Left lung (tissue), 10 donors: ENCODE measurements around the gene AUTS2. TPM values are rescaled to one million over a fixed set of nuclear protein-coding genes. Genes with fewer than 3 reads are reported as not detected.

Experiments
- ATAC-seq: fragments of 200-7000 bp; cut with Tn5 transposase; one replicate; pipeline ENCODE4 v1.9.1; 2020; ENCODE audit warnings: moderate library complexity
- DNase-seq, 4 donors: peaks; one replicate each; pipeline ENCODE4 v3.0.0-alpha.2; 2013 to 2020
- H3K27ac ChIP-seq, 2 donors: fragments of 200-600 bp; sonication (generic) in 1 of 2; one replicate each; pipeline versions ENCODE4 v1.5.0 to v1.8.0; 2020 to 2021
- H3K27me3 ChIP-seq, 2 donors: fragments of 200-600 bp; sonication (generic) in 1 of 2; one replicate each; pipeline versions ENCODE4 v1.5.0 to v1.8.0; 2020 to 2021
- H3K36me3 ChIP-seq, 2 donors: fragments of 200-600 bp; sonication (generic) in 1 of 2; one replicate each; pipeline versions ENCODE4 v1.5.0 to v1.8.0; 2020 to 2021
- H3K4me1 ChIP-seq, 2 donors: fragments of 200-600 bp; one replicate each; pipeline ENCODE4 v1.8.0; 2021
- H3K4me3 ChIP-seq, 2 donors: fragments of 200-600 bp; sonication (generic) in 1 of 2; one replicate each; pipeline versions ENCODE4 v1.5.0 to v1.8.0; 2020 to 2021; ENCODE audit warnings: mild to moderate bottlenecking in 1 of 2
- H3K9me3 ChIP-seq, 2 donors: fragments of 200-600 bp; sonication (generic) in 1 of 2; one replicate each; pipeline versions ENCODE4 v1.5.0 to v1.8.0; 2020 to 2021
- CTCF ChIP-seq, 2 donors: fragments of 200-600 bp; sonication (generic) in 1 of 2; IDR thresholded peaks; one replicate each; pipeline versions ENCODE4 v1.5.0 to v1.8.0; 2021; ENCODE audit warnings: antibody characterized with exemption in 2 of 2
- intact Hi-C, 2 donors: fragments of 100-400 bp; cut with DNase I; formaldehyde crosslinking; loops; one replicate each; pipeline versions ENCODE4 v1.11.2 to v1.14.2; 2022
- polyA plus RNA-seq, 6 donors: library from polyadenylated mRNA; unstranded; fragments of 120-200 nt; gene quantifications; one replicate each; pipeline ENCODE4 v1.2.1, GENCODE V29; 2013; ENCODE audit not compliant: insufficient read length in 6 of 6
- total RNA-seq, 2 donors: library from RNA; stranded (reverse); fragmentation: NEBNext Ultra II Directional; extraction: Animal tissue kit (Norgen Biotek cat#: 25700); gene quantifications; one replicate each; pipeline ENCODE4 v1.2.1, GENCODE V29; 2021
- donor health status: DM: no; HTN: yes; CAD: no.
- donor health status: DM: no; HTN: no; CAD: no.

The AUTS2 gene
- total and polyA plus RNA-seq, 8 donors: 40.4 to 119 (median 103) TPM

- no peak overlapping the region for H3K27ac ChIP-seq
- intact Hi-C loops: no loop called here
Observed at GRCh38 chr7:70631718-70632117, 1033.4 kb downstream of the AUTS2 start.

GRCh38 chr7:70632400-70632799, 1034.1 kb downstream of the AUTS2 start:
- intact Hi-C loops: no loop called here
- TF ChIP-seq CTCF (IDR thresholded peaks at IDR 0.05): no peak
- no peak for ATAC-seq

More at GRCh38 chr7:70631718-70632117, 1033.4 kb downstream of the AUTS2 start:
- TF ChIP-seq CTCF (IDR thresholded peaks at IDR 0.05): no peak
- Histone ChIP-seq H3K36me3 (no peaks in the 10 kb centered on the region), H3K27me3 (no peaks in the 10 kb centered on the region), H3K9me3 (no peaks in the 10 kb centered on the region), H3K4me3 (no peak overlapping the region), H3K4me1 (no peaks in the 10 kb centered on the region)
- ATAC-seq (no peak), DNase-seq (no peak)

DNA sequence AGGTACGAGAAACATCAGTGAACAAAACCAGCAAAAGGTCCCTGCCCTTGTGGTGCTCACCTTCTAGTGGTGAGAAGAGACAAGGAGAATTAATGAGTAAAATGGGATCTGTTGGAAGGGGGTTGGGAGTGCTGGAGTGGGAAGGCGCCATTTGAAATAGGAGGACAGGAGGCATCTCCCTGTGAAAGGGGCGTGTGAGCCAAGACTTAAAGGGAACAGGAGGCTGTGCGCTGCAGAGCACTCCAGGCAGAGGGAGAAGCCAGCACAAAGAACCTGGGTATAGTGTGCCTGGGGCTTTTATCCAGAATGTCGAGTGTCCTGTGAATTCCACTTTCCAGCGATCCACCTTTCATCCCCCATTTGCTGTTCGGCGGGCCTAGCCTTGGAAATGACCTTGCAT, 1035.8 kb downstream of the AUTS2 start:
- H3K9me3 ChIP-seq: no peaks in the 10 kb centered on the region
- no peaks in the 10 kb centered on the region for H3K27me3 ChIP-seq
- intact Hi-C loops: no loop called here
- DNase-seq: no peak
- no peaks in the 10 kb centered on the region for H3K36me3 ChIP-seq
- no peak overlapping the region for H3K27ac ChIP-seq
- H3K4me1 ChIP-seq: no peaks in the 10 kb centered on the region
- H3K4me3 ChIP-seq: no peak overlapping the region
- ATAC-seq: no peak
- TF ChIP-seq CTCF (IDR thresholded peaks at IDR 0.05): no peak

More at GRCh38 chr7:70632400-70632799, 1034.1 kb downstream of the AUTS2 start:
- Histone ChIP-seq H3K4me1 (no peaks in the 10 kb centered on the region), H3K27me3 (no peaks in the 10 kb centered on the region), H3K4me3 (no peak overlapping the region), H3K27ac (no peak overlapping the region), H3K36me3 (no peaks in the 10 kb centered on the region), H3K9me3 (no peaks in the 10 kb centered on the region)
- DNase-seq: no peak

DNA sequence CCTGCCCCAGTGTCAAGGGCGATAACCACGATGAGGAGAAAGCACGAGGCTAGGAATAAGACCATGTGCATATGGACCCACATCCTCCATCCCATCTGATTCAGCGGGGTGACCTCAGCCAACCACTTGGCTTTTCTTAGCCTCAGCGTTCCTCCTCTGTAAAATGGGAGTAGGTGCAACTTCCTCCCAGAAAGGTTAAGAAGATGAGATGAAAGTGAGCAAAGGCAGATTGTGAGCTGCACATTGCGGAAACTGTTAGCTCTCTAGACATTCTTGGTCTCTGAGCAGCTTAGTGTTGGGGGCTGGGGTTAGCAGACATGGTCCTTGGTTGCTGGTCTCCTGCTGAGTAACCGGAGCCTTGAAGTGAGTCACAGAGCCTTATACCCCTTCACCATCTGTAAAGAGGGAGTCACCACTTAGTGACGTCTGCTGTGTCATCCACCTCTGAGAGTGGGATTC, 1036.4 kb downstream of the AUTS2 start:
- Histone ChIP-seq H3K27me3 (no peaks in the 10 kb centered on the region), H3K36me3 (no peaks in the 10 kb centered on the region), H3K4me3 (no peak overlapping the region), H3K9me3 (no peaks in the 10 kb centered on the region), H3K4me1 (no peaks in the 10 kb centered on the region), H3K27ac (no peak overlapping the region)
- no peak for DNase-seq
- intact Hi-C loops: no loop called here
- ATAC-seq: no peak
- no peak for TF ChIP-seq CTCF (IDR thresholded peaks at IDR 0.05)

DNA sequence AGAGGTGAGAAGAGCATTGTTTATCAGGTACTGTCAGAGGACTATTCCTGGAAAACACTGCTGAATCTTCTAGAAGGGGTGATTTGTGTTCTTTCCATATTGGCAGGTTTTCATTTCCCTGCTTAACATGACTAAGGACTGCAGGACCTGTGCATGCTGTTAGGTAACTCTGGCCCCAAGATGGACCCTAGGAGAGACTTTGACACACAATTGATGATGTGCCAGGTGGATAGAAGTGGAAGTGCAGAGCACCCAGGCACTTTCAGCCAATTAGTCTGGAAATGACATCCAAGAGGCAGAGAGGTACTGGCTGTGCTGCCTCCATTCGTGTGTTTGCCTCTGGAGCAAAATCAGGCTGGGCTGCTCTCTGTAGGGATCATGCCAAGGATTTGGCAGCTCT, 1037.4 kb downstream of the AUTS2 start:
- Histone ChIP-seq H3K27ac (no peak overlapping the region), H3K4me3 (no peak overlapping the region), H3K9me3 (no peaks in the 10 kb centered on the region), H3K36me3 (no peaks in the 10 kb centered on the region), H3K27me3 (no peaks in the 10 kb centered on the region), H3K4me1 (no peaks in the 10 kb centered on the region)
- DNase-seq (no peak), ATAC-seq (no peak)
- intact Hi-C loops: no loop called here
- TF ChIP-seq CTCF (IDR thresholded peaks at IDR 0.05): no peak
